Stimulated activated effector memory CD8-positive, alpha-beta T cell treated with anti-CD3 and anti-CD28 coated beads, Interleukin-12 subunit alpha, Interleukin-12 subunit beta, amount 100 ng/mL, for 72 hours (primary cell): ENCODE data around the gene RUFY4.
"Not testable (repeated sequence)": the region's sequence is repeated elsewhere in the genome, so short reads cannot be mapped to it uniquely, and the experiment has no call there.

Experiments
- ATAC-seq: fragments of 150-1000 bp; cut with Tn5 transposase; 2 replicates; pipeline ENCODE4 v1.10.0; 2021
- DNase-seq, 2 donors: peaks; one replicate each; pipeline ENCODE4 v3.0.0; 2021 to 2022; ENCODE audit warnings: low spot score in 2 of 2
- H3K27ac Mint-ChIP-seq: one replicate; pipeline ENCODE4 v1.8.0; 2022; ENCODE audit warnings: mild to moderate bottlenecking, mixed read lengths
- H3K36me3 Mint-ChIP-seq: one replicate; pipeline ENCODE4 v1.8.0; 2022; ENCODE audit warnings: mild to moderate bottlenecking, mixed read lengths
- H3K4me1 Mint-ChIP-seq: one replicate; pipeline ENCODE4 v1.8.0; 2022; ENCODE audit warnings: mixed read lengths
- H3K4me3 Mint-ChIP-seq: one replicate; pipeline ENCODE4 v1.8.0; 2022; ENCODE audit warnings: mild to moderate bottlenecking, mixed read lengths
- H3K9me3 Mint-ChIP-seq: one replicate; pipeline ENCODE4 v1.8.0; 2022; ENCODE audit warnings: mixed read lengths

The RUFY4 gene, protein sequence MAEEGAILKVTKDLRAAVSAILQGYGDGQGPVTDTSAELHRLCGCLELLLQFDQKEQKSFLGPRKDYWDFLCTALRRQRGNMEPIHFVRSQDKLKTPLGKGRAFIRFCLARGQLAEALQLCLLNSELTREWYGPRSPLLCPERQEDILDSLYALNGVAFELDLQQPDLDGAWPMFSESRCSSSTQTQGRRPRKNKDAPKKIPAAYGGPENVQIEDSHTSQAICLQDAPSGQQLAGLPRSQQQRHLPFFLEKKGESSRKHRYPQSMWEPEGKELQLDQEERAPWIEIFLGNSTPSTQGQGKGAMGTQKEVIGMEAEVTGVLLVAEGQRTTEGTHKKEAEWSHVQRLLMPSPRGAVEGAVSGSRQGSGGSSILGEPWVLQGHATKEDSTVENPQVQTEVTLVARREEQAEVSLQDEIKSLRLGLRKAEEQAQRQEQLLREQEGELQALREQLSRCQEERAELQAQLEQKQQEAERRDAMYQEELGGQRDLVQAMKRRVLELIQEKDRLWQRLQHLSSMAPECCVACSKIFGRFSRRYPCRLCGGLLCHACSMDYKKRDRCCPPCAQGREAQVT

DNA sequence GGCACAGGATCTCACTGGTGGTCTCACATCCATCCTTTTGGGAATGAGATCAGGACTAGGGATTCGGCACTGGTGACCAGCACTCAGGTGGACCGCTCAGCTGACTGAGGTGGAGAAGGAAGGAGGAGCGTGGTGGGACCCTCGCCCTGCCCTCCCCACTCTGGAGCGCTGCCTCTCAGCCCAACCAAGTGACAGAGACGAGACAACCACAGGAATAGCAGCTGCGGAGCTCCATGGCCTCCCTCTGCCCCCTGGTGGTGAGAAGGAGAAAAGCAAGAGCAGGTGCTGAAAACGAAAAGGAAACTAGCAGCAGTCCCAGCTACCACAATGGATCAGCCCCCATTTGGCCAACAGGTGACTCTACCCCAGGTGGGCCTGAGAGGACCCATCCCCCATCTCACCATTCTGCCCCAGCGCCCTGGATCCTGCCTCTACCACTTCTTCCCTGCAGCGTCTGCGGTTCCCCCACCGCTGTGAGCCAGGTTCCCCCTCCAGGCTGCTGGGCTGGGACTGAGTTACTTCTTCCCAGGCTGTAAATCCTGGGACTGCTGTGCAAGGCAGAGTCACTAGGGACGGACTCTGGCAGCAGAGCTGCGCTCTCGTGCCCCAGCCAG lies at the start of gene RUFY4:
Gene RUFY4 (plus strand): TSS at position 533 of the 614 bp plus-strand sequence. CDS start 1,353 bp downstream, outside the sequence.
- ATAC-seq (peak; percentile 66), DNase-seq (peak; percentile 44 to 75)
- H3K4me3 Mint-ChIP-seq: peak within 1 kb of the TSS; percentile 64
- H3K27ac Mint-ChIP-seq: peak within 1 kb of the TSS; percentile 85
- H3K9me3 Mint-ChIP-seq, H3K36me3 Mint-ChIP-seq: not testable (repeated sequence)
- peaks cover 21% of the 10 kb centered on the region for H3K4me1 Mint-ChIP-seq

DNA sequence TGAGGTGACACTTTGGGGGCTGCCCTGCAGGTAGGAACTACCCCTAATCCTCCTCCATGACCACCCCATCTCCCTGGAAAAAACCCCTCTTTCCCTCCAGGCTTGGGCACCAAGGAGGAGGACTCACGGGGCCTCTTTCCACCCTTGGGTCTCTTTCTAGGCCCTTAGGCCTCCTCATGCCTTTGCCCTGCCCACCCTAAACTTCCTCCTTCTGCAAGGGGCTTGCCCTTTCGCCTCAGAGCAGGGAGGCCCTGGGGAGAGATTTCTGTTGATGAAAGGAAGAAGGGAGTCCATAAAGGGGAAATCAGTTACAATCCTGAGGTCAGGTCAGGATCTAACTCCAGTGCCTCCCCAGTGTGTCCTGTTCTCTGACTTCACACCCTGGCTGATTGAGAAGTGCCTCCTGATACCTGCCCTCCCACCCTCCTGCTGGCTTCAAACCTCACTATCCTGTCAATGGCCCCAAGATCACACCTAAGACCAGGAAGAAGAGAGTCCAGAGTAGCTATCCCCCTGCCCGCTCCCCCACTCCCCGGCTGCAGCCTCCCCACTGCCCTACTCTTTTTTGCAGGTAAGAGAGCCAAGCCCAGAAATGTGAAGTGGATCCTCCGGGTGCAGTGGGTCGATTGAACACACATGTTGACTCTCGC lies 49.5 kb upstream of the RUFY4 start:
- Mint-ChIP-seq H3K4me1 (no peaks in the 10 kb centered on the region), H3K27ac (no peak overlapping the region), H3K4me3 (no peak overlapping the region), H3K36me3 (no peaks in the 10 kb centered on the region), H3K9me3 (no peaks in the 10 kb centered on the region)
- no peak for DNase-seq
- ATAC-seq: no peak

DNA sequence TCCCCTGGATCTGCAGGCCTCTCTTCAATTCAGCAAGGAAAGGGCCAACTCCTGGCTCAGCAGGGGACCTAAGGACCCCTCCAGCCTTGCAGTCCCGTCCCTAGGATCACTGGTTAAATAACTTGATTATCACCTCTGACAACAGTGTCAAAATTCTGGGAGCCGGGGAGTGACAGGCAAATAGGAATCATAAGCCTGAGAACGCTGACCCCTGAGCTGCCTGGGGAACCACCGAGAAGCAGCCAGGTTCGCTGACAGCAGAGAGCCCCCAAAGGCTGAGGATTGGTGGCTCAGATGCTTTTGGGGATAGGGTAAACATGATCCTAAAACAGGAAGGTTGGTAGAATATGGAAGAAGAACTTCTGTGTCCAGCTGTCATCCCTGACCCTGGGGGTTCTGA lies 48.8 kb upstream of the RUFY4 start:
- Mint-ChIP-seq H3K9me3 (no peaks in the 10 kb centered on the region), H3K4me3 (no peak overlapping the region), H3K4me1 (no peaks in the 10 kb centered on the region), H3K27ac (peak overlapping the region; percentile 54), H3K36me3 (no peaks in the 10 kb centered on the region)
- ATAC-seq (no peak), DNase-seq (no peak)

DNA sequence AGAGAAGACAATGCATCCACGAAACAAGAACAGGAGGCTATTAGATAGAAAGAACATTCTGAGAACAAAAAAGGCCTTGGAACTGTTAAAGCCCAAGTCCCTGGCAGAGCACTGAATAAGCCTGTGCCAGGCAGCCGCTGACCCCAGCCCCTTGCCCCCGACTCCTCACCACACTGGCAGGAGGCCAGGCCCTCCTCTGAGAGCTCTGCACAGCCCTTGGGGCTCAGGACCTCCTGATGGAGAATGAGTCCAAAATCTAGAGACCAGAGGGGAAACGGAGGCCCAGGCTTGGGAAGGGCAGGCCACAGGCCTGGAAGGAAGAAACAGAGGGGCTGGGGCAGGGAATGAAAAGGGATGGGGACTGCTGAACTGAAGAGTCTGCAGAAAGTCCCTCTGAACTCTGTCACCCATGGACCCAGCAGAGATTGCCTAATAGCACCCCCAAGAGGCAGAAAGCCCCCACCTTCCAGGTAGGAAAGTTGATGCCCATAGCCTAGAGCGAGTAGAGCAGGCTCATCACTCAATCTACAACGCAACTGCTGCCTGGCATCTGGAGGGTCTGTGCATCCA lies 48.0 kb upstream of the RUFY4 start:
- DNase-seq (no peak), ATAC-seq (no peak)
- no peak overlapping the region for H3K27ac Mint-ChIP-seq
- H3K36me3 Mint-ChIP-seq: no peaks in the 10 kb centered on the region
- no peak overlapping the region for H3K4me3 Mint-ChIP-seq
- no peaks in the 10 kb centered on the region for H3K4me1 Mint-ChIP-seq
- no peaks in the 10 kb centered on the region for H3K9me3 Mint-ChIP-seq

DNA sequence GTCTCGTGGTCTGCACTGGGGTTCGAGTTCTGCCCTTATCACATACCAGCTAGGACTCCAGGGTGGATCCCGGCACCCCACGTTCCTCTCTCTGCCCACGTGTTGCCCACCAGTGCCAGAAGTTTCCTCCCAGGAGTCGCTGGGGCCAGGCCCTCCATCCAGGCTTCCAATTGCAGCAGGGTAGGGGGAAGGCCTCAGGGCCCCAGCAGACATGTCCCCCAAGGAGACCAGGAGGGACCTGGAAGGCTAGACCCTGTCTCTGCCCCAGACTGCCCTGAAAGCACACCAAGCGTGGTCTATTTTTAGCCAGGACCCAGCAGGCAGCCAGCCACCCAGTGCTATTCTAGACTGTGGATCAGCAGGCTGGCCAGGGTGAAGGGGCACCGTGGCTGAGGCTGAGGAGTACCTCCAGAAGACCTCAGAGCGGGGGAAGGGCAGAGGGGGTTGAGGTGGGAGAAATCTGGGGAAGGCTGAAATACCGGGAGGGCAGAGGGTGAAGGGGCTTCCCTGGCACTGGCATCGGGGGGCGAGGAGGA lies 47.4 kb upstream of the RUFY4 start:
- Mint-ChIP-seq H3K9me3 (no peaks in the 10 kb centered on the region), H3K27ac (no peak overlapping the region), H3K4me1 (no peaks in the 10 kb centered on the region), H3K4me3 (no peak overlapping the region), H3K36me3 (no peaks in the 10 kb centered on the region)
- ATAC-seq: no peak
- DNase-seq: no peak

DNA sequence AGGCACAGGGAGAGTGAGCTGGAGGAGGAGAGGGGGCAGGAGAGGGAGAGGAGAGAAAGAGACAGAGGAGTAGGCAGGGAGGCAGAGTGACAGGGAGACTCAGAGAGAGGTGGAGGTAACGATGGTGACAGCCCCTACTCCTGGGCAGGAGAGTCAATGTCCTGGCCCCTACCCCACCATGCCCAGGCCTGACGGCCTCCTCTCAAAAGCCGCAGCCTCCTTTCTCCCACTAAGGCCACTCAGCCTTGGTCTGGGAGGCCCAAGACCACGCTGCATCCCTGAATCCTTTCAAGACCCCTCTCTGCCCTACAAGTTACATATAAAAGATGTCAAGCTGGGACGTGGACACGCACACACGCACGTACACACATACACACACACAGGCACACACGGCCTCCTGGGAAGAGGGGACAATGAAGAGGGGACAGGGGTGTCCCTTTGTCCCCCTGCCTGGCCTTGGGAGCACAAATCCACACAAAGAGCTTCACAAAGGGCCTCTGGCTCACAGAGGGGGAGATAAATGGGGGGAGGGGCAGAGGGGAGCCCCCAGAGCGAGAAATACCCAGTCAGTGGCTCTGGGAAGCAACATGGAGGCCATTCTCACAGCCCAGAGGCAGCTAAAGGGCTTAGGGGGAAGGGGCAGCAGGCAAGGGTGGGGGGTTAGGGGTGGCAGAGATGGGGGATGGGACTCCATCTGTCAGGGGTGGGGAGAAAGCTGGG lies 46.8 kb upstream of the RUFY4 start:
- H3K4me3 Mint-ChIP-seq: no peak overlapping the region
- DNase-seq: no peak
- no peak overlapping the region for H3K27ac Mint-ChIP-seq
- H3K36me3 Mint-ChIP-seq: no peaks in the 10 kb centered on the region
- H3K9me3 Mint-ChIP-seq: no peaks in the 10 kb centered on the region
- no peaks in the 10 kb centered on the region for H3K4me1 Mint-ChIP-seq
- ATAC-seq: no peak

DNA sequence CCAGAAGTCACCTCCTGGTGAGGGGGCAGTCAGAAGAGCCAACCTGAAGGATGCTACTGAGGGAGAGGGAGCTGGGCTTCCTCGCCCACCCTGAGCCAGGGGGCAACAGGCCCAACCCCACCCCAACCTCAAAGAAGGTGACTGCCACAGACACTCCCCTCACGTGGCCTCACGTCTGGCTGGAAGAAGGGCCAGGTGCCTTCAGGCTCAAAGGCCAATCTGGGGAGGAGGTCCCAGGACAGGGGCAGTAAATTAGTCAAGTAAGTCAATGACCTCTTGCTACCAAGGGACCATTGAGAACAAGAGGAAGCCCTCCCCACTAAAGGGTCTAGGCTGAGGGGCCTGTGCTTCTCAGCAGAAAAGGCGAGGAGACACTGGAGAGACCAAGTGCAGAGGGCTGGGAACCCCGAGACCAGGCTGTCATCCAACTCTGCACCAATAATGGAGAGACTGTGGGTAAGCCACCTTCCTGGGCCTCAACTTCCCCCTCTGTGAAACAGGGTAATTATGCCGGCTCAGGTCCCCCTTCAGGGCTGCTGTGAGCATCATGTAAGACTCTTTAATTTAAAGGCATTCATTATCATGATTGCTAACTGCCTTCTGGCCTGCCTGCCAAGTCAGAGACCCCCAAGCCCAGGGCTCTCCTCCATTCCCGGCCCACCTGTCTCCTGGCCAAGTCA lies 46.1 kb upstream of the RUFY4 start:
- H3K27ac Mint-ChIP-seq: no peak overlapping the region
- H3K36me3 Mint-ChIP-seq: no peaks in the 10 kb centered on the region
- no peak overlapping the region for H3K4me3 Mint-ChIP-seq
- H3K9me3 Mint-ChIP-seq: no peaks in the 10 kb centered on the region
- ATAC-seq (no peak), DNase-seq (no peak)
- H3K4me1 Mint-ChIP-seq: no peaks in the 10 kb centered on the region

DNA sequence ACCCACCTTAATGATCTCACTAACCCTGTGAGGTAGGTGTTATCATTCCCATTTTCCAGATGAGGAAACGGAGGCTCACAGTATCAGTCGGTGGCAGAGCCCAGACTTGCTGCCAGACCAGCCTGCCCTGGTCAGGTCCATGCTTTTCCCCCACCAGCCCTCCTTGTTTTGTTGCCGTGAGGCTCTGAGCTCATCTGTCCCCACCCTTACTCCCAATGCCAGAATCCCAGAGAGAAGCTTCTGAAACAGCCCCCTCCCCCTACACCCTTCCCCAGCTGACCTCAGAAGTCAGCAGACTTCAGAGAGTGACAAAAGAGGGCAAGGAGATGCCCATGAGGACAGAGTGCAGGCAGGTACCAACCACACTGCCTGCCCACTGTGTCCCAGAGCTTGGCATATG lies 45.4 kb upstream of the RUFY4 start:
- H3K36me3 Mint-ChIP-seq: no peaks in the 10 kb centered on the region
- H3K4me3 Mint-ChIP-seq: no peak overlapping the region
- H3K9me3 Mint-ChIP-seq: no peaks in the 10 kb centered on the region
- no peaks in the 10 kb centered on the region for H3K4me1 Mint-ChIP-seq
- ATAC-seq (no peak), DNase-seq (no peak)
- H3K27ac Mint-ChIP-seq: no peak overlapping the region

DNA sequence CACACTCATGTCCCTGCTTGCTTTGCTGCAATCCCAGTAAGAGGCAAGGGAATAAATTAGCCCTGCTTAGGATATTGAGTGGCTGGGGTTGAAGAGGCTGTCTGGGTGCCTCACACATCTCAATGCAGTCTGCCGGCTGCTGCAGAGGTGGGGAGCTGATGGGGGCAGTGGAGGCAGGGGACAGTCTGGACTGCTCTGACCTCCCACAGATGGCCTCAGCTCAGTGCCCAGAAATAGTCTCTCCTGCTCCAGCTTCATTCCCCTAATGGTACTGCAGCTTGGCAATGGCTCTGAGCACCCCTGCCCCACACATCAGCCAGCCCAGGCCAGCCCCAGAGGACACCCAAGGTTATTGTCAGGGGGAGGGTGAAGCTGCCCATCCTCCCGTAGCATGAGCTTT lies 44.7 kb upstream of the RUFY4 start:
- DNase-seq (no peak), ATAC-seq (no peak)
- Mint-ChIP-seq H3K4me1 (no peaks in the 10 kb centered on the region), H3K36me3 (no peaks in the 10 kb centered on the region), H3K9me3 (no peaks in the 10 kb centered on the region), H3K27ac (no peak overlapping the region), H3K4me3 (no peak overlapping the region)

DNA sequence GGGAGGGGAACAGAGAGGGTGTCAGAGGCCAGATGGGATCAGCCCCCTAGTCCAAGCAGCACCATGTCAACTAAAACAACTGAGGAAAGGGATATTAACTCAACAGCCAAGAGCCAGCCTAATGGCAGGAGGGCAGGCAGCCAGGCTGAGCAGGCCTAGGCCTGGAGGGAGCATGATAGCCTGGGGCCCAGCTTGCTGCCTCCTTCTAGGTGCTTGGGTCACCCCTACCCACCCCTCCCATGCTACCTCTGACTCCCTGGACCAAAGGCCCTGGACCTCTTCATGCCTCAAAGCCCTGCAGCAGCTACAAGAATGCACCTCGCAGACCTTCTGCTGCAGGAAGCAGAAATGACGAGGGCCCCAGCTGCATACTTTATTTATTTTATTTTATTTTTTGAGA lies 44.2 kb upstream of the RUFY4 start:
- Mint-ChIP-seq H3K9me3 (no peaks in the 10 kb centered on the region), H3K4me3 (no peak overlapping the region), H3K36me3 (no peaks in the 10 kb centered on the region), H3K27ac (no peak overlapping the region), H3K4me1 (no peaks in the 10 kb centered on the region)
- ATAC-seq (no peak), DNase-seq (no peak)

DNA sequence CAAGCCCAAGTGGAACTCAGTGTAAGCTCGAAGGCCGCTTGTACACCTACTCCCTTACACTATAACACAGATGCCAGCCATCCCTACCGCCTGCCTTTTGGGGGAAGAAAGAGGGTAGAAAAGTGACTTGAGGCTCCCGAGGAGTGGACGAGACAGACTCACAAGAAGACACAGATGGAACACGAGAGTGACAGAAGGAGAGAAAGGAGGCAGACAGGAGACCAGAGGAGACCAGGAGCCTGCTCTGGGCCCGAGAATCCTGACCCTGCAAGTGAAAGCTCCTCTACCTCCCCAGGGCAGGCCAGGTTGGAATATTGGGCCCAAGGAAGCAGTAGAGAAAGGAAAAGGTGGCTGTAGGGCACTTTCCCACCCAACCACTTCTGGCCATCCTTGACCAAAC lies 42.8 kb upstream of the RUFY4 start:
- Mint-ChIP-seq H3K27ac (no peak overlapping the region), H3K4me1 (no peaks in the 10 kb centered on the region), H3K9me3 (no peaks in the 10 kb centered on the region), H3K4me3 (no peak overlapping the region), H3K36me3 (no peaks in the 10 kb centered on the region)
- no peak for DNase-seq
- ATAC-seq: no peak

DNA sequence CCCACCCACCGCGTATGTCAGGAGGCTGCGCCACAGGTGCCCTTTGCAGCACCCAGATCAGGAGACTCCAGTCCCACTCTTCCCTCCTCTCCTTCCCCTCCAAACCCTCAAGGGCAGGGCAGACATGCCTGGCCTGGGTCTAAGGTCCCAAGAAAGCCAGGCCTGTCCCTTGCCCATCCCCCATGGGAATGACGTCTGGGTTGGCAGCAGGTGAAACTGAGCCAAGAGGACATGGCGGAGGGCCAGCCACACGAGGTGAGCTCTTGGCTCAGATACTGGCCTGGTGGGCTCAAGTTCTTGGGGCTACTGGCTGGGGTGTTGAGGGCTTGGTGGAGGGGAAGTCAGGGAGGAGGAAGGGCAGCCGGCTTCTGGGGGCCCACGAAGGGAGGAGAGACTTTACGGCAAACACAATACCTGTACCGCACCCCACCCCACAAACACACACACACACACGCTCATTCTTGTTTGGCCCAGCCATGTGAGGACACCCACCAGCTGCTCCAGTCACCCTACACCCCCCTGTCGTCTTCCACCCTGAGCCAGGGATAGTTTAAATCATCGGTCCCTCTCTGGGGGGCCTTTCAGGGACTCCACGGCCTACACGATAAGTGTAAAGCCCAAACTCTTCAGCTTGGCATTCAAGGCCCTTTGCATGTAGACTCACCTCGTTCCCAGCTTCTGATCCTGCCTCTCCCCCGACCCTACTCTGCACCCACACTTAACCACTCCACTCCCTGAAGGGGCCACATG lies 42.2 kb upstream of the RUFY4 start:
- no peak overlapping the region for H3K4me3 Mint-ChIP-seq
- ATAC-seq: no peak
- no peaks in the 10 kb centered on the region for H3K9me3 Mint-ChIP-seq
- H3K27ac Mint-ChIP-seq: no peak overlapping the region
- H3K4me1 Mint-ChIP-seq: no peaks in the 10 kb centered on the region
- H3K36me3 Mint-ChIP-seq: no peaks in the 10 kb centered on the region
- DNase-seq: no peak

DNA sequence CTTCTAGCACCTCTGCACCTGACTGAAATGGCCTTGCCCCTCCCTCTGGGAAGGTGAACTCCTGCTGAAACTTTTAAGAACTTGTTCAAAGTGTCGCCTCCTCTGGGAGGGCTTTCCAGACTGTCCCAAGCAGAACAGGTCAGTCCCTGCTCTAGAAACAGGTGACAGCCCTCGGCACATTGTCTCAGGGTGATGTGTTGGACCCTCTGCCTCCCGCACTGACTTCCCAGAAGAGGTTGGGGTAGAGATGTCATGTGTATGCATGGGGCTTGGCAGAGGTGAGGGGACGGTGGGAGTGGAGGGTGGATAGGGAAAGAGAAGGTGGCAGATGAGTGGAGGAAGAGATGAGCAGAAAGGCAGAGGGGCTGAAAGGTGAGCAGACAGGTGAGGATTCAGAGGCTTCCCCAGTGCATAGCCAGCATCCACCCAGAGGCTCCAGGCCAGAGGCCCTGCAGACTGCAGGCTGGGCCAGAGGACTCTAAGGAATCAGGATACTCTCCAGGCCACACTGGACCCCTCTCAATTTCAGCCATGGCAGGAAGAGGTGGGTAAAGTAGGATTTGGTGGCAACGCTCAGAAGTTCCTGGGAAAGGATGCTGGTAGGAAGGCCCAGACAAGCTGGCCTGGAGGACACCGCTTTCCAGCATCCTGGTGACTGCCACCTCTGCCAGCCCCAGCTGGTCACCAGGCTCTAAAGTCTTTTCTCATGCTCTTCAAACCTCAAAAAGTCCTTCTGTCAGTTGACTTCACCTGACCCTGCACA lies 41.4 kb upstream of the RUFY4 start:
- DNase-seq: no peak
- no peak overlapping the region for H3K27ac Mint-ChIP-seq

More for the DNA sequence above, 41.4 kb upstream of the RUFY4 start:
- H3K9me3 Mint-ChIP-seq: no peaks in the 10 kb centered on the region
- H3K4me1 Mint-ChIP-seq: no peaks in the 10 kb centered on the region
- no peak overlapping the region for H3K4me3 Mint-ChIP-seq
- no peaks in the 10 kb centered on the region for H3K36me3 Mint-ChIP-seq
- ATAC-seq: no peak
